ENCODE measurements around the gene CHID1. TPM values are rescaled to one million over a fixed set of nuclear protein-coding genes. Genes with fewer than 3 reads are reported as not detected.

Gene CHID1
- total and polyA plus RNA-seq, 2 of the 4 experiments (the other 2 are of a cell fraction), result 34.2 to 121 TPM

GRCh38 chr11:872799-873198 lies 37.8 kb downstream of the CHID1 start:
- Histone ChIP-seq H3K36me3 (ENCODE audit: control insufficient read depth, insufficient read depth, low read length) (peaks cover 7% of the 10 kb centered on the region; the same call in 1 of the 2 replicates), H3K23ac (ENCODE audit: low read depth, low read length) (no peak overlapping the region), H4K8ac (ENCODE audit: low read depth in 2 of 2, low read length in 2 of 2) (no peak overlapping the region), H3K4ac (ENCODE audit: low read depth, low read length) (no peak overlapping the region), H3K9ac (ENCODE audit: low read depth, low read length) (no peak overlapping the region), H3K4me2 (ENCODE audit: low read depth, low read length) (no peak overlapping the region), H2BK15ac (ENCODE audit: low read depth, low read length) (no peak overlapping the region), H2AK5ac (ENCODE audit: low read depth, low read length) (no peak overlapping the region), H3K18ac (ENCODE audit: low read depth, low read length) (no peak overlapping the region), H2AK9ac (replicated peaks; ENCODE audit: low read depth, low read length, poor library complexity) (peak overlapping the region; percentile 78), H3K4me3 (ENCODE audit: insufficient read depth, low read depth, low read length) (no peak overlapping the region), H3K4me1 (ENCODE audit: control insufficient read depth, insufficient read depth, low read length) (no peaks in the 10 kb centered on the region; the same call in 1 of the 2 replicates), H2BK20ac (ENCODE audit: low read depth, low read length) (no peak overlapping the region), H3K14ac (replicated peaks; ENCODE audit: low read depth, low read length) (no peak overlapping the region), H3K56ac (ENCODE audit: extremely low read depth, insufficient read depth, low read length) (no peak overlapping the region), H4K91ac (ENCODE audit: insufficient read depth, low read depth, low read length) (no peak overlapping the region), H4K5ac (ENCODE audit: low read depth, low read length) (no peak overlapping the region), H4K20me1 (ENCODE audit: insufficient read depth, low read length) (peaks cover 11% of the 10 kb centered on the region), H2AFZ (replicated peaks; ENCODE audit: low read length, poor library complexity) (no peak overlapping the region), H3K79me1 (ENCODE audit: low read depth in 1 of 2, low read length in 2 of 2) (peaks cover 2 to 4% of the 10 kb centered on the region in 2 experiments; a peak in 1 of 4 replicates), H3K27ac (ENCODE audit: insufficient read depth, low read length) (no peak overlapping the region), H2BK5ac (ENCODE audit: low read depth, low read length, poor library complexity, severe bottlenecking) (no peak overlapping the region), H3K27me3 (ENCODE audit: control insufficient read depth, insufficient read depth, low read length) (no peaks in the 10 kb centered on the region), H3K9me3 (ENCODE audit: control insufficient read depth, insufficient read depth, low read length) (no peaks in the 10 kb centered on the region), H3K9me1 (ENCODE audit: insufficient read depth, low read length) (peaks cover 3% of the 10 kb centered on the region), H2BK120ac (ENCODE audit: low read depth, low read length) (no peak overlapping the region)
- intact Hi-C loops (cut with micrococcal nuclease) (no loop called here), in situ Hi-C loops (cut with MboI; ENCODE audit: low sequenced_read_pairs) (no loop called here), dilution Hi-C loops (cut with HindIII; ENCODE audit: low sequenced_read_pairs, unreplicated experiment) (no loop called here)
- DNase-seq (no peak), ATAC-seq (ENCODE audit: low read depth) (no peak)
- ChIA-PET CTCF (no interaction called here), POLR2A (ENCODE audit: unreplicated experiment) (no interaction called here)
- WGBS, 2 experiments (ENCODE audit: extremely low coverage in 2 of 2, insufficient read length in 1 of 2), result 100% methylated on average over 3 of the region's 9 CpGs; no CpG with 5 or more reads in 1 of the 2 experiments
- BruUV-seq (replicated peaks), result no TSS peak
- TF ChIP-seq BHLHE40 (IDR thresholded peaks at IDR 0.05; ENCODE audit: low read depth, low read length) (no peak), POLR2A (IDR thresholded peaks at IDR 0.05; ENCODE audit: low read depth, low read length) (no peak), ELK1 (IDR thresholded peaks at IDR 0.05; ENCODE audit: borderline replicate concordance, low read depth, low read length) (no peak), CHD1 (IDR thresholded peaks at IDR 0.05; ENCODE audit: low read depth, low read length) (no peak), NFE2L2 (IDR thresholded peaks at IDR 0.05; ENCODE audit: low read depth, low read length) (no peak), CEBPB (IDR thresholded peaks at IDR 0.05; ENCODE audit: low read depth, low read length) (no peak), USF2 (IDR thresholded peaks at IDR 0.05; ENCODE audit: low read depth, low read length) (no peak), FOS (IDR thresholded peaks at IDR 0.05; ENCODE audit: low read depth, low read length) (no peak), CTCF (conservative IDR thresholded peaks at IDR 0.05; ENCODE audit: low read depth, low read length) (no peak), RCOR1 (IDR thresholded peaks at IDR 0.05; ENCODE audit: insufficient replicate concordance, low read length) (no peak), MAFK (IDR thresholded peaks at IDR 0.05; ENCODE audit: low read depth, low read length) (no peak), MXI1 (IDR thresholded peaks at IDR 0.05; ENCODE audit: borderline replicate concordance, low read depth, low read length) (no peak), MAZ (IDR thresholded peaks at IDR 0.05; ENCODE audit: borderline replicate concordance, low read depth, low read length) (no peak), RAD21 (IDR thresholded peaks at IDR 0.05; ENCODE audit: low read length) (no peak), SMC3 (IDR thresholded peaks at IDR 0.05; ENCODE audit: low read depth, low read length) (no peak), RFX5 (IDR thresholded peaks at IDR 0.05; ENCODE audit: low read depth, low read length) (no peak)
